ENCODE data around the gene MAP4K2.

- TF ChIP-seq POLR2A (IDR thresholded peaks at IDR 0.05; ENCODE audit: low read depth, low read length) (peak; percentile 57), POLR2AphosphoS5 (IDR thresholded peaks at IDR 0.05; ENCODE audit: low read depth, low read length) (peak; percentile 78), PAX5 (IDR thresholded peaks at IDR 0.05; ENCODE audit: insufficient read depth, low read length, severe bottlenecking) (peak; percentile 37), SPI1 (IDR thresholded peaks at IDR 0.05; ENCODE audit: low read depth, low read length) (peak; percentile 73)
These were observed 48.1 kb upstream of the MAP4K2 start for GRCh38 chr11:64850979-64851567.

Measured in GM12891 (cell line).